Mesothelial cell of epicardium (in vitro differentiated cells): ENCODE data around the gene SMARCD3. TPM values are rescaled to one million over a fixed set of nuclear protein-coding genes. Genes with fewer than 3 reads are reported as not detected.

Experiments
- DNase-seq, 2 experiments: peaks; one replicate each; pipeline ENCODE4 v3.0.0; 2021; ENCODE audit warnings: low spot score in 2 of 2; ENCODE audit not compliant: unreplicated experiment in 2 of 2
- H3K27ac Mint-ChIP-seq: 2 replicates; pipeline ENCODE4 v1.8.0; 2021; ENCODE audit warnings: mixed read lengths
- H3K27me3 Mint-ChIP-seq: 2 replicates; pipeline ENCODE4 v1.8.0; 2021; ENCODE audit warnings: low read depth, mixed read lengths
- H3K36me3 Mint-ChIP-seq: 2 replicates; pipeline ENCODE4 v1.8.0; 2021; ENCODE audit warnings: mixed read lengths
- H3K4me1 Mint-ChIP-seq: 2 replicates; pipeline ENCODE4 v1.8.0; 2021; ENCODE audit warnings: mixed read lengths
- H3K4me3 Mint-ChIP-seq: 2 replicates; pipeline ENCODE4 v1.8.0; 2021; ENCODE audit warnings: mild to moderate bottlenecking, moderate library complexity, mixed read lengths
- H3K9me3 Mint-ChIP-seq: 2 replicates; pipeline ENCODE4 v1.8.0; 2021; ENCODE audit warnings: mixed read lengths
- total RNA-seq: library from RNA; stranded (reverse); gene quantifications from 3 replicates; pipeline ENCODE4 v1.2.1, GENCODE V29; 2021
- TF ChIP-seq, protein P1 (sequence below): fragments of 200-600 bp; sonication (generic); IDR thresholded peaks from one replicate; pipeline ENCODE4 v1.5.0; 2021; ENCODE audit warnings: antibody characterized with exemption; ENCODE audit not compliant: unreplicated experiment

The SMARCD3 gene
- total RNA-seq, 1 donor from 2014 or later: 114 TPM

- Mint-ChIP-seq H3K27ac (no peak overlapping the region), H3K36me3 (no peaks in the 10 kb centered on the region), H3K9me3 (no peaks in the 10 kb centered on the region), H3K4me3 (no peak overlapping the region), H3K4me1 (peaks cover 2% of the 10 kb centered on the region), H3K27me3 (peaks cover 50% of the 10 kb centered on the region)
- TF ChIP-seq, protein P1, sequence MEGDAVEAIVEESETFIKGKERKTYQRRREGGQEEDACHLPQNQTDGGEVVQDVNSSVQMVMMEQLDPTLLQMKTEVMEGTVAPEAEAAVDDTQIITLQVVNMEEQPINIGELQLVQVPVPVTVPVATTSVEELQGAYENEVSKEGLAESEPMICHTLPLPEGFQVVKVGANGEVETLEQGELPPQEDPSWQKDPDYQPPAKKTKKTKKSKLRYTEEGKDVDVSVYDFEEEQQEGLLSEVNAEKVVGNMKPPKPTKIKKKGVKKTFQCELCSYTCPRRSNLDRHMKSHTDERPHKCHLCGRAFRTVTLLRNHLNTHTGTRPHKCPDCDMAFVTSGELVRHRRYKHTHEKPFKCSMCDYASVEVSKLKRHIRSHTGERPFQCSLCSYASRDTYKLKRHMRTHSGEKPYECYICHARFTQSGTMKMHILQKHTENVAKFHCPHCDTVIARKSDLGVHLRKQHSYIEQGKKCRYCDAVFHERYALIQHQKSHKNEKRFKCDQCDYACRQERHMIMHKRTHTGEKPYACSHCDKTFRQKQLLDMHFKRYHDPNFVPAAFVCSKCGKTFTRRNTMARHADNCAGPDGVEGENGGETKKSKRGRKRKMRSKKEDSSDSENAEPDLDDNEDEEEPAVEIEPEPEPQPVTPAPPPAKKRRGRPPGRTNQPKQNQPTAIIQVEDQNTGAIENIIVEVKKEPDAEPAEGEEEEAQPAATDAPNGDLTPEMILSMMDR: no peak
- no peak for DNase-seq
Measured at GRCh38 chr7:151201751-151202150, 46.7 kb downstream of the SMARCD3 start.

DNA sequence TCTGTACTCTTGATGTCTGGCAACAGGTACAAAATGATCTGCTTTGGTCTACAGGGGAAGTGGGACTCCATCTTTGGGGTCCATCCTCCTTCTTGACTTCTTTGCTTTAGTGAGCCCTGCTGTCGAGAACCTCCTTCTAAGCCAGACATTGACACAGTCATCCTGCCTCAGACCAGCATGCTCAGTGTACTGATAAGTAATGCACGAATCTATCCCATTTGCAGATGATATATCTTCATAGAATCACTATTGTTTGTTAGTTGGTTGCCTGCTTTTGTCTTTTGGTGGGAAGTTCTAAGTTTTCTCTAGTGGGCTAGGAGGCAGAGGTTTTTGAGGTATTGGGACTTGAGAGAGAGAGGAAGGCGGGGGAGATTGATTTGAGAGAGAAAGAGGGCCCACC is 47.1 kb downstream of the SMARCD3 start:
- DNase-seq: no peak
- no peak overlapping the region for H3K4me3 Mint-ChIP-seq
- no peaks in the 10 kb centered on the region for H3K9me3 Mint-ChIP-seq
- H3K36me3 Mint-ChIP-seq: no peaks in the 10 kb centered on the region
- H3K27me3 Mint-ChIP-seq: peaks cover 49% of the 10 kb centered on the region
- no peak overlapping the region for H3K27ac Mint-ChIP-seq
- no peaks in the 10 kb centered on the region for H3K4me1 Mint-ChIP-seq
- TF ChIP-seq, protein P1: no peak

GRCh38 chr7:151198945-151199848 is 49.3 kb downstream of the SMARCD3 start:
- TF ChIP-seq, protein P1: no peak
- Mint-ChIP-seq H3K9me3 (no peaks in the 10 kb centered on the region), H3K36me3 (no peaks in the 10 kb centered on the region), H3K4me1 (no peaks in the 10 kb centered on the region), H3K27ac (no peak overlapping the region), H3K4me3 (no peak overlapping the region), H3K27me3 (peaks cover 30% of the 10 kb centered on the region)
- DNase-seq: no peak

DNA sequence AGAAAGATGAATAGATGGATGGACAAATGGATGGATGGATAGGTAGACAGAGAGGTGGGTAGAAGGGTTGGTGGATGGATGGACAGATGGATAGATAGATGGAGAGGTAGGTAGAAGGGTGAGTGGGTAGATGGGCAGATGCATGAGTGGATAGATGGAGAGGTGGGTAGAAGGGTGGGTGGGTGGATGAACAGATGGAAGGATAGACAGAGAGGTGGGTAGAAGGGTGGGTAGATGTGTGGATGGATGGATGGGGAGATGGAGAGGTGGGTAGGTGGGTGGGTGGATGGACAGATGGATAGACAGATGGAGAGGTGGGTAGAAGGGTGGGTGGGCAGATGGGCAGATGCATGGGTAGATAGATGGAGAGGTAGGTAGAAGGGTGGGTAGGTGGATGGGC is 50.6 kb downstream of the SMARCD3 start:
- H3K27ac Mint-ChIP-seq: no peak overlapping the region
- H3K4me1 Mint-ChIP-seq: no peaks in the 10 kb centered on the region
- no peak for DNase-seq
- TF ChIP-seq, protein P1: no peak
- no peak overlapping the region for H3K4me3 Mint-ChIP-seq
- peaks cover 24% of the 10 kb centered on the region for H3K27me3 Mint-ChIP-seq
- no peaks in the 10 kb centered on the region for H3K36me3 Mint-ChIP-seq
- H3K9me3 Mint-ChIP-seq: no peaks in the 10 kb centered on the region

DNA sequence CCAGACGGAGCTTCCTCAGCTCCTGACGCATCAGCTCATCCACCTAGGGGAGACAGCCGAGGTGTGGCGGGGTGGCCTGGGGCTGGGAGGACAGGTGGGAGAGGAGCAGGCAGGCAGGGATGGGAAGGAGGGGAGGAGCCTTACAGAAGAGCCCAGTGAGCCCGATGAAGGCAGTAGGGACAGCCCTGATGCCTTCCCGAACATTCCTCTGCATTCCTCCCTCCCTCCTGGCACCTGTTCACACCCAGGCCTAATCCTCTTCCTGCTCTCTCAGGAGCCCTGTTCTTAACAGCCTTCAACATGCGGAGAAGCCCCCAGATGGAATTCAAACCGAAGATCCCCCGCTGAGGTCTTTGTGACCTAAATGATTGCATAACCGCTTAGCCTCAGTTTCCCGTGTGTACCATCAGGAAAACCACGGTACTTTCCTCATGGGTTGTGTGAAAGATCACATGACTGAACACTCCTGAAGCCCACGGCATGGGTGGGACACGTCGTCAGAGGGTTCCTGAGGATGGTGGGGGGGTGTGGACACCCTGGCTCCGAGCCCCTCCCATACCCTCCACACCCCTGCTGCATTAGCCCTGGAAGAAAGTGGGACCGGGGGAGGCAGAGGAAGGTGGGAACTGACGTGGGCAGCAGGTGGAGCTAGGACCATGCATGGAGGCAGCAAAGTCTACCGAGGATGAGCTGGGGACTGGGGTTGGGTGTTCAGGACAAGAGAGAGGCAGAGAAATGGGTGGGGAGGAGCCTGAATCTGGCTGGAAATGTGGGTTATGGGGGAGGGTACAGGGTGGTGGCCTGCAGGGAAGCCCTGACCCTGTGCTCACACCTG is 52.7 kb downstream of the SMARCD3 start:
- H3K36me3 Mint-ChIP-seq: no peaks in the 10 kb centered on the region
- H3K27ac Mint-ChIP-seq: no peak overlapping the region
- no peaks in the 10 kb centered on the region for H3K9me3 Mint-ChIP-seq
- H3K27me3 Mint-ChIP-seq: peaks cover 12% of the 10 kb centered on the region
- no peak overlapping the region for H3K4me3 Mint-ChIP-seq
- TF ChIP-seq, protein P1: no peak
- no peaks in the 10 kb centered on the region for H3K4me1 Mint-ChIP-seq
- no peak for DNase-seq
